IMR-90 (cell line): ENCODE data around the gene MAGI2. TPM values are rescaled to one million over a fixed set of nuclear protein-coding genes. Genes with fewer than 3 reads are reported as not detected.

Experiments used
- ATAC-seq: fragments of 200-7000 bp; cut with Tn5 transposase; 2 replicates; pipeline ENCODE4 v1.9.1; 2020; ENCODE audit warnings: low read depth, mild to moderate bottlenecking, moderate library complexity
- BruUV-seq: library from RNA; stranded (reverse); fragments of 400-500 nt; replicated peaks from 2 replicates; lab custom pipeline; 2021; lab: Mats Ljungman, UMichigan
- CTCF ChIA-PET: fragments of 300-600 bp; formaldehyde crosslinking; extraction: SDS; loops from one replicate; lab custom pipeline; 2021; ENCODE audit warnings: antibody characterized with exemption; lab: Yijun Ruan, JAX
- POLR2A ChIA-PET: fragments of 300-600 bp; sonication (Branson Sonifier 250); formaldehyde crosslinking; loops from one replicate; lab custom pipeline; 2022; ENCODE audit warnings: antibody characterized with exemption; ENCODE audit not compliant: unreplicated experiment; lab: Charles Lee
- DNase-seq: peaks from one replicate; pipeline ENCODE4 v3.0.0; 2013
- H2AFZ ChIP-seq: replicated peaks from 2 replicates; pipeline ENCODE3; 2013; ENCODE audit warnings: low read length, mild to moderate bottlenecking; ENCODE audit not compliant: poor library complexity
- H2AK5ac ChIP-seq: 2 replicates; pipeline ENCODE4 v1.6.1; 2013; ENCODE audit warnings: low read depth, low read length, inconsistent platforms
- H2AK9ac ChIP-seq: replicated peaks from 2 replicates; pipeline ENCODE3; 2013; ENCODE audit warnings: mild to moderate bottlenecking, low read depth, low read length, moderate library complexity; ENCODE audit not compliant: poor library complexity
- H2BK120ac ChIP-seq: 2 replicates; pipeline ENCODE4 v1.6.1; 2013; ENCODE audit warnings: low read depth, low read length, inconsistent platforms
- H2BK15ac ChIP-seq: 3 replicates; pipeline ENCODE4 v1.6.1; 2013; ENCODE audit warnings: low read depth, low read length, inconsistent platforms
- H2BK20ac ChIP-seq: 2 replicates; pipeline ENCODE4 v1.6.1; 2013; ENCODE audit warnings: low read depth, mild to moderate bottlenecking, inconsistent platforms, low read length, moderate library complexity
- H2BK5ac ChIP-seq: 2 replicates; pipeline ENCODE4 v1.6.1; 2013; ENCODE audit warnings: mild to moderate bottlenecking, low read depth, low read length, inconsistent platforms; ENCODE audit not compliant: poor library complexity, severe bottlenecking
- H3K14ac ChIP-seq: replicated peaks from 2 replicates; pipeline ENCODE4 v1.6.1; 2013; ENCODE audit warnings: low read depth, low read length, inconsistent platforms
- H3K18ac ChIP-seq: 2 replicates; pipeline ENCODE4 v1.6.1; 2013; ENCODE audit warnings: low read depth, low read length, control low read depth
- H3K23ac ChIP-seq: 2 replicates; pipeline ENCODE4 v1.6.1; 2013; ENCODE audit warnings: low read depth, low read length, inconsistent platforms
- H3K27ac ChIP-seq: 2 replicates; pipeline ENCODE4 v1.5.1; 2013; ENCODE audit warnings: mild to moderate bottlenecking, control low read depth, low read length; ENCODE audit not compliant: insufficient read depth
- H3K27me3 ChIP-seq: 2 replicates; pipeline ENCODE4 v1.6.1; 2013; ENCODE audit warnings: low read length; ENCODE audit not compliant: control insufficient read depth, insufficient read depth
- H3K36me3 ChIP-seq: 2 replicates; pipeline ENCODE4 v1.6.1; 2013; ENCODE audit warnings: low read length, mixed read lengths; ENCODE audit not compliant: control insufficient read depth, insufficient read depth
- H3K4ac ChIP-seq: 2 replicates; pipeline ENCODE4 v1.6.1; 2013; ENCODE audit warnings: low read depth, low read length, inconsistent platforms
- H3K4me1 ChIP-seq: 2 replicates; pipeline ENCODE4 v1.6.1; 2013; ENCODE audit warnings: low read length, mixed read lengths; ENCODE audit not compliant: control insufficient read depth, insufficient read depth
- H3K4me2 ChIP-seq: 2 replicates; pipeline ENCODE4 v1.6.1; 2013; ENCODE audit warnings: low read depth, mild to moderate bottlenecking, control low read depth, low read length, moderate library complexity
- H3K4me3 ChIP-seq: 2 replicates; pipeline ENCODE4 v1.5.1; 2013; ENCODE audit warnings: low read depth, mild to moderate bottlenecking, control low read depth, low read length, moderate library complexity; ENCODE audit not compliant: insufficient read depth
- H3K56ac ChIP-seq: 2 replicates; pipeline ENCODE4 v1.6.1; 2013; ENCODE audit warnings: low read length, inconsistent platforms; ENCODE audit not compliant: insufficient read depth; ENCODE audit errors: extremely low read depth
- H3K79me1 ChIP-seq, 2 experiments: 2 replicates each; pipeline ENCODE4 v1.6.1; 2013; ENCODE audit warnings: low read length in 2 of 2, inconsistent platforms in 1 of 2, low read depth in 1 of 2
- H3K9ac ChIP-seq: 2 replicates; pipeline ENCODE4 v1.6.1; 2013; ENCODE audit warnings: low read depth, low read length, control low read depth
- H3K9me1 ChIP-seq: 2 replicates; pipeline ENCODE4 v1.6.1; 2013; ENCODE audit warnings: low read length, inconsistent platforms; ENCODE audit not compliant: insufficient read depth
- H3K9me3 ChIP-seq: 2 replicates; pipeline ENCODE4 v1.6.1; 2013; ENCODE audit warnings: low read length; ENCODE audit not compliant: control insufficient read depth, insufficient read depth
- H4K20me1 ChIP-seq: 2 replicates; pipeline ENCODE4 v1.6.1; 2013; ENCODE audit warnings: low read length, inconsistent platforms; ENCODE audit not compliant: insufficient read depth
- H4K5ac ChIP-seq: 2 replicates; pipeline ENCODE4 v1.6.1; 2013; ENCODE audit warnings: mild to moderate bottlenecking, low read depth, low read length, control low read depth
- H4K8ac ChIP-seq, 2 experiments: 2 replicates each; pipeline ENCODE4 v1.6.1; 2013; ENCODE audit warnings: low read depth in 2 of 2, low read length in 2 of 2, control low read depth in 1 of 2, inconsistent platforms in 1 of 2
- H4K91ac ChIP-seq: 2 replicates; pipeline ENCODE4 v1.6.1; 2013; ENCODE audit warnings: low read depth, low read length, inconsistent platforms; ENCODE audit not compliant: insufficient read depth
- CEBPB ChIP-seq: IDR thresholded peaks from 2 replicates; pipeline ENCODE4 v1.6.1; 2012; ENCODE audit warnings: low read depth, low read length, improper control_type of control experiment
- ELK1 ChIP-seq: fragments of 150-350 bp; IDR thresholded peaks from 2 replicates; pipeline ENCODE4 v1.6.1; 2016; ENCODE audit warnings: low read depth, mild to moderate bottlenecking, low read length, moderate library complexity, borderline replicate concordance
- FOS ChIP-seq: fragments of 150-350 bp; IDR thresholded peaks from 2 replicates; pipeline ENCODE4 v1.6.1; 2016; ENCODE audit warnings: low read depth, low read length
- MXI1 ChIP-seq: IDR thresholded peaks from 2 replicates; pipeline ENCODE4 v1.6.1; 2012; ENCODE audit warnings: low read depth, mild to moderate bottlenecking, low read length, moderate library complexity, borderline replicate concordance
- POLR2A ChIP-seq: IDR thresholded peaks from 2 replicates; pipeline ENCODE4 v1.6.1; 2012; ENCODE audit warnings: mild to moderate bottlenecking, low read depth, low read length
- RAD21 ChIP-seq: IDR thresholded peaks from 2 replicates; pipeline ENCODE4 v1.6.1; 2012; ENCODE audit warnings: low read length, improper control_type of control experiment
- RCOR1 ChIP-seq: IDR thresholded peaks from 2 replicates; pipeline ENCODE4 v1.6.1; 2012; ENCODE audit warnings: mild to moderate bottlenecking, low read length, improper control_type of control experiment; ENCODE audit not compliant: insufficient replicate concordance
- SMC3 ChIP-seq: fragments of 150-350 bp; IDR thresholded peaks from 2 replicates; pipeline ENCODE4 v1.6.1; 2016; ENCODE audit warnings: low read depth, mild to moderate bottlenecking, antibody characterized with exemption, low read length, moderate library complexity
- WGBS, 2 experiments: methylation state at CpG; one replicate each; pipeline versions ENCODE4 v1.1.5 to v1.1.7; 2013; ENCODE audit warnings: missing lambda C conversion rate in 2 of 2; ENCODE audit not compliant: insufficient read length in 1 of 2; ENCODE audit errors: extremely low coverage in 2 of 2; 5-methylcytosine and 5-hydroxymethylcytosine counted together
- dilution Hi-C: fragments of 300-500 bp; cut with HindIII; formaldehyde crosslinking; loops from one replicate; pipeline ENCODE4 v1.14.3; 2018; ENCODE audit warnings: low sequenced_read_pairs; ENCODE audit not compliant: unreplicated experiment
- in situ Hi-C: fragments of 300-500 bp; cut with MboI; formaldehyde crosslinking; loops from 3 replicates; pipeline ENCODE4 v1.14.3; 2019; ENCODE audit warnings: low sequenced_read_pairs, inconsistent platforms, mixed read lengths
- intact Hi-C: fragments of 100-400 bp; cut with micrococcal nuclease; formaldehyde crosslinking; loops from 2 replicates; pipeline ENCODE4 v1.10.0; 2022
- polyA plus RNA-seq, 3 experiments: library from polyadenylated mRNA; depleted of rRNA; stranded (reverse); fragments of >200 nt; gene quantifications; 2 replicates each; pipeline ENCODE4 v1.2.3, GENCODE V29; 2012; ENCODE audit warnings: low replicate concordance in 1 of 3
- total RNA-seq: library from RNA; depleted of rRNA; stranded (reverse); fragments of >200 nt; gene quantifications from 2 replicates; pipeline ENCODE4 v1.2.3, GENCODE V29; 2012

MAGI2 gene
- total and polyA plus RNA-seq, 2 of the 4 experiments (the other 2 are of a cell fraction), result 2.5 to 17.9 TPM

- Histone ChIP-seq H2BK15ac (no peak overlapping the region), H3K36me3 (no peaks in the 10 kb centered on the region), H3K79me1 (no peaks in the 10 kb centered on the region), H3K27me3 (no peaks in the 10 kb centered on the region), H3K23ac (no peak overlapping the region), H2BK120ac (no peak overlapping the region), H3K18ac (no peak overlapping the region), H3K27ac (no peak overlapping the region), H2AK9ac (no peak overlapping the region), H3K9me1 (no peaks in the 10 kb centered on the region), H4K20me1 (no peaks in the 10 kb centered on the region; the same call in 1 of the 2 replicates), H2BK5ac (no peak overlapping the region), H2AK5ac (no peak overlapping the region), H3K9me3 (no peaks in the 10 kb centered on the region), H3K4ac (no peak overlapping the region), H4K8ac (no peak overlapping the region), H3K14ac (no peak overlapping the region), H3K4me1 (peaks cover 3% of the 10 kb centered on the region), H3K4me2 (no peak overlapping the region), H4K91ac (no peak overlapping the region), H2AFZ (no peak overlapping the region), H3K4me3 (no peak overlapping the region), H3K9ac (no peak overlapping the region), H4K5ac (no peak overlapping the region), H3K56ac (no peak overlapping the region), H2BK20ac (no peak overlapping the region)
- ChIA-PET CTCF (interaction anchor here (0.7 to 1.5 kb wide), 2 partner anchors 11 to 106 kb away, joined by 3 to 4 read pairs; no protein-coding TSS in a partner anchor), POLR2A (interaction anchor here (0.5 kb wide), 1 partner anchor 14 kb away, joined by 3 read pairs; no protein-coding TSS in a partner anchor)
- TF ChIP-seq RCOR1 (no peak), FOS (no peak), ELK1 (no peak), CEBPB (no peak), POLR2A (no peak), RAD21 (no peak), MXI1 (no peak), SMC3 (no peak)
- dilution Hi-C loops (no loop called here), intact Hi-C loops (no loop called here), in situ Hi-C loops (no loop called here)
- no CpG with 5 or more reads among the region's 2 CpGs for WGBS, 2 experiments
- DNase-seq, result no peak
- no TSS peak for BruUV-seq
- ATAC-seq, result no peak
Measured at GRCh38 chr7:78779788-78780187, 673.7 kb downstream of the MAGI2 start.
